OCI-LY7 (cell line): Measurements from ENCODE around the gene PPM1L.

ENCODE experiments used
- EZH2phosphoT487 ChIP-seq: fragments of 200-600 bp; sonication (generic); IDR thresholded peaks from 2 replicates; pipeline ENCODE4 v1.6.1; 2018; ENCODE audit warnings: low read depth, borderline replicate concordance, mild to moderate bottlenecking, mixed run types, antibody characterized with exemption, low read length, moderate library complexity, mixed read lengths
- TF ChIP-seq, protein P1 (sequence below): fragments of 200-600 bp; sonication (generic); conservative IDR thresholded peaks from 2 replicates; pipeline ENCODE4 v1.5.1; 2014; ENCODE audit warnings: mild to moderate bottlenecking, antibody characterized with exemption, low read length, moderate library complexity, mixed read lengths

DNA sequence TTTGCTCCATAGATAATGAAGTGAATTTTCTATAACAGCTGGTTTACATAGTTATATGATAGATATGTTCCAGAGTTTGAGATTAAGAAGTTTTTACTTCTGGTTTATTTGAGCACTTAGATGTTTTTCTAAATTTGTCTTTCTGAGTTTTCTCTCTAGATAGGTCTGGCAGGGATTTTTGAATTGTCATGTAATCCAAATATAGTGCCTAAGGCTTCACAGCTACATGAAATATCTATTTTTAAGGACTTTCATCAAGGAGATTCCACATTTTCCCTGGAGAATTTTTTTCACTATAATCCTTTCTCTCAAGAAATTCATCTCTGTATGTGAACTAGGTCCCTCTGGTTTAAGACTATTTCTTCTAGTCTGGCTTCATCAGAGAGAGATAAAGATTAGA is 12.0 kb downstream of the PPM1L start:
- TF ChIP-seq, protein P1, sequence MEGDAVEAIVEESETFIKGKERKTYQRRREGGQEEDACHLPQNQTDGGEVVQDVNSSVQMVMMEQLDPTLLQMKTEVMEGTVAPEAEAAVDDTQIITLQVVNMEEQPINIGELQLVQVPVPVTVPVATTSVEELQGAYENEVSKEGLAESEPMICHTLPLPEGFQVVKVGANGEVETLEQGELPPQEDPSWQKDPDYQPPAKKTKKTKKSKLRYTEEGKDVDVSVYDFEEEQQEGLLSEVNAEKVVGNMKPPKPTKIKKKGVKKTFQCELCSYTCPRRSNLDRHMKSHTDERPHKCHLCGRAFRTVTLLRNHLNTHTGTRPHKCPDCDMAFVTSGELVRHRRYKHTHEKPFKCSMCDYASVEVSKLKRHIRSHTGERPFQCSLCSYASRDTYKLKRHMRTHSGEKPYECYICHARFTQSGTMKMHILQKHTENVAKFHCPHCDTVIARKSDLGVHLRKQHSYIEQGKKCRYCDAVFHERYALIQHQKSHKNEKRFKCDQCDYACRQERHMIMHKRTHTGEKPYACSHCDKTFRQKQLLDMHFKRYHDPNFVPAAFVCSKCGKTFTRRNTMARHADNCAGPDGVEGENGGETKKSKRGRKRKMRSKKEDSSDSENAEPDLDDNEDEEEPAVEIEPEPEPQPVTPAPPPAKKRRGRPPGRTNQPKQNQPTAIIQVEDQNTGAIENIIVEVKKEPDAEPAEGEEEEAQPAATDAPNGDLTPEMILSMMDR = no peak
- no peak for TF ChIP-seq EZH2phosphoT487
